GM15510 (cell line): ENCODE results near the gene PRKAG2.

Experiments
- POLR2A ChIP-seq: IDR thresholded peaks from 3 replicates; pipeline ENCODE4 v1.6.1; 2011; ENCODE audit warnings: borderline replicate concordance; ENCODE audit not compliant: insufficient read length; ENCODE audit errors: extremely low read depth

Gene PRKAG2

DNA sequence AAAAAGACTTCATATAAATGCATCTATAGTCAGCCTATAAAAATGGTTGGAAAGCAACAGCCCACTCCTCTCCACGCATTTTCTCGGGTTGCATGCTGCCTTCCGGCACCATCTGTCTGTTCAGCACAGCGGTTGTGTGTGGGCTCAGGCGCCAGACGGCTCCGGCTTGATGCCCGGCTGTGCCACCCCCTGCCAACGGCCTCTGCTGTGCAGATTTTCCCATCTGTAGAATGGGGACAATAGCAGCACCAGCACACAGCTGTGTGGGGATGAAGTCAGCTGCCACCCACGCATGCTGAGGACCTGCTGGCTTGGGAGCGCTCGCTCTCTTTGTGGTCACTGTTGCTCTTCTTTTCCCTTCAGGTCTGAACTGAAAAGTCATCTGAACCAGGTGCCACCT is 19.5 kb downstream of the PRKAG2 start:
- no peak for TF ChIP-seq POLR2A

DNA sequence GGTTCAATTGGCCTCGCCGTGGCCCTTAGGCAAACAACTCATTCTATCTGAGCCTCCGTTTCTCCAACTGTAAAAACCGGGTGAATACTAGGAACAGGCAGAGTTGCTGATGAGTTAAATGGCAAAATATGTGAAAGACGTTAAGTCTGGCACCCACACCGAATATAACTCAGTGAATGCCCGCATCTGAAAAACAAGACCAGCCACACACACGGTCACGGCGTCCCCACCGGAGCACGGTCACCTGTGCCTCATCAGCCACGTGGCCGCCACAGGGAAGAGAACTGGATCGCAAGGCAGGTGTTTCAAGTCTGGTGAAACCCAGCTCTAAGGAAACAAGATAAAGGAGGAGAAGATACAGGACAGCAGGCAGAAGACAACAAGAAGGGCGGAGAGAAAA is 20.4 kb downstream of the PRKAG2 start:
- no peak for TF ChIP-seq POLR2A

DNA sequence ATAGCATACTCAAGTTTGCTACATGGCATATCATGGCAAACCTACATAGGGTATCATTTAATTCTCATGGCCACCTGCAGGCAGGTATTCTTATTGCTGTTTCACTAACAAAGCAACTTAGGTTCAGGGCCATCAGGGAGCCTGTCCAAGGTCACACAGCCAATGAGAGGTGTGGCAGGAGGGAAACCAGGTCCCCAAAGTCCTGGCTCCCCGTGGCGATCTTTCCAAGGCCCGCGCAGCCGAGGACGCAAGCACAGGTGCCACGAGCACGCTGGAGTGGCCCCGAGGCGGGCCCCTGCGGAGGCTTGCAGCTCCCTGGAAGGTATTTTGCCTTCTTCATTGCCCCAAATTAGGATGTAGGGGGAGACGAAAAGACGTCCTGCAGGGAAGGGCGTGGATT is 20.8 kb downstream of the PRKAG2 start:
- TF ChIP-seq POLR2A: no peak

DNA sequence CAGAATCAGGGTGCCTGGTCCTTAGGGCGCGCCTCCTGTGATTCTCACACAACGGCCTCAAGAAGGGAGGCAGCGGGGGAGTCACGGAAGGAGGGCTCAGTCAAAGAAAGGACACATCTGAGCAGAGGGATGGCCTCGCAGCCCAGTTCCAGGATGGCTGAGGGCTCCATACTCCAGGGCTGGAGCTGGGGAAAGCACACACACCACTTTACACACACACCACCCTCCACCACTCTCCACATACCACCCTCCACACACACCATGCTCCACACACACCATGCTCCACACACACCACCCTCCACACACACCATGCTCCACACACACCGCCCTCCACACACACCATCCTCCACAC is 22.2 kb downstream of the PRKAG2 start:
- TF ChIP-seq POLR2A: no peak

DNA sequence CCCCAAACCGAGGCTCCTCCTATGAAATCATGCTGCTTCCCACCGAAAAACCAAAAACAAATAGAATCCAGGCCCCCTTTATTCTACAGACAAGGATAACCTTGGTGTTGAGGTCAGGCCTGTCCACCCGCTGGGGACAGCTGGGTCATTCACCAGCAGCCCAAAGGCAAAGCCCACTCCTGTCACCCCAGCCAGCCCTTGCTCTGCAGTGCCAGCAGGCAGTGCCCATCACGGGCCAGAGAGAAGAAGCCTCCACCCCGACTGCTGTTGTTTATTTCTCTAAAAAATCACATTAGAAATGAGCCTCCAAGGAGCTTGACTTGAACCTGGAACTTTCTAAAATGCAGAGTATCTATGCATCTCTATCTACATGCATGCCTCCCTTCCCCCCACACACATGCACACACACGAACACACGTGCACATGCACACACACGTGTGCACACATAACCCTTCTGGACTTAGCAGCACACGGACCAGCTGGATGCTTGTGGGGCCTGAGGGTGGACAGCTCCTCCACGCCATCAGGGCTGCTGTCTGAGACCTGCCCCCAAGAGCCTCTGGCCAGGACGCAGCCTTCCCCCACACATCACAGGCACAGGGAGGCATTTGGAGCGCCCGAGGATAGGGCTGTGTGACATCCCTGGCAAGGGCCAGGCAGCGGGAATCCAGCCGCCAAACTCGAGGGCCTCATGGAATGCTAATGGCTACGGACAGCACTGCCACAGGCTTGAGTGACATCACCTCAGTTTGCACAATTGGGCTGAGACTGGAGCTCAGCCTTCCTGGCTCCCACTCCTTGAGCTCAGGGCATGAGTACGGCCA is 22.8 kb downstream of the PRKAG2 start:
- TF ChIP-seq POLR2A: no peak

DNA sequence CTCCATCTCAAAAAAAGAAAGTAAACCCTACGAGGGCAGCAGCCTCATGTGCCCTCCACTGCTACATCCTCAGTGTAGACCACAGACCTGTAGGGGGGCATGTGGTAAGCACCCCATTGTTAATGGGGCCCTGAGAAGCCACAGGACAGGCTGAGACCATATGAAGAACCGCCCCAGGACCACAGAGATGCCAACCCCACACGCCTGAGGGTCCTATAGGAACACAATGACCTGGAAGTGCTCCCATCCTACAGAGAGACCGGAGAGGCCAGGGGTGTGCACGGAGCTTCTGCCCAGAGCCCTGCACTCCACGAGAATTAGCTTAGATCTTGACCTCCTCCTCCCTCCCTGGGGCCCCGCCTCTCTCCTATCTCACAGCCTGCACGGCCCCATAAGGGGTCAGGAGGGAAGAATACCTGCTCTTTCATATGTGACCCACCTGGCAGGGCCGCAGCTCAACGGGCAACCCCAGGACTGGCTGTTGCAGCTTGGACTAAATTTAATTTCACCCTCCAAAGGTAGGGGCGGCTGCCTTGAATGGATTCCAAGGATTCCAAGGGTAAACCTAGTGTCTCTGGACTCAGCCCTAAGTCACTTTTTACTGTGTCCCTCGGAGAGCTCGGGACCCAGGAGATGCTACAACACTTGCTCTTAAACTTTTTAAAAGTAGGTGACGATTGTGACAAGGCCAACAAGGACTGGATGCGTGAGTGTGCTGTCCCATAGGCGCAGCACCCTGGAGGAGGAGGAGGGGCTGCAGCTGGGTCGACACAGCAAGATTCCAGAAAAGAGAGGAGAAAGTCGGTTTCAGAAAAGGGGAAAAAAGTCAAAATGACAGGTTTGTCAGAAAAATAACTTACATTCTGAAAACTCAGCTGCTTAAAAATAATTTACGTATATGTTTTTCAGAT is 24.2 kb downstream of the PRKAG2 start:
- TF ChIP-seq POLR2A: no peak

DNA sequence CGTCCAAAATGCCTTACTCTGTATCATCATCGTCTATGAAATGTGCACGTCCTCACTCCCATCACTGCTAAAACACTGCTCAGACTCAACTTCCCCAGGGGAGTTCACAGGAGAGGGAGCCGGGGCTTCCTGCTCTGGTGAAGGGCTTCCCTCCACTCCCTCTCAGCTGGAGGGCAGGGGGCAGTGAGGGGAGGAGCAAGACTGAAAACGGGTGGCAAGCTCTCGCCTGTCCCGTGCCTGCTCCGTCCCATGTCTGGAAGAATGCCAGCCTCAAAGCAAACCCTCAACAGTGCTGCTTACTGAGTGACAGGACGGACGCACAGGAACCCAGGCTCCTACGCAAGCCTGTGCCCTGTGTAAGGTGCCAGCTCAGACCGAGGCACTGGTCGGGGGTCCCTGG is 25.1 kb downstream of the PRKAG2 start:
- no peak for TF ChIP-seq POLR2A

DNA sequence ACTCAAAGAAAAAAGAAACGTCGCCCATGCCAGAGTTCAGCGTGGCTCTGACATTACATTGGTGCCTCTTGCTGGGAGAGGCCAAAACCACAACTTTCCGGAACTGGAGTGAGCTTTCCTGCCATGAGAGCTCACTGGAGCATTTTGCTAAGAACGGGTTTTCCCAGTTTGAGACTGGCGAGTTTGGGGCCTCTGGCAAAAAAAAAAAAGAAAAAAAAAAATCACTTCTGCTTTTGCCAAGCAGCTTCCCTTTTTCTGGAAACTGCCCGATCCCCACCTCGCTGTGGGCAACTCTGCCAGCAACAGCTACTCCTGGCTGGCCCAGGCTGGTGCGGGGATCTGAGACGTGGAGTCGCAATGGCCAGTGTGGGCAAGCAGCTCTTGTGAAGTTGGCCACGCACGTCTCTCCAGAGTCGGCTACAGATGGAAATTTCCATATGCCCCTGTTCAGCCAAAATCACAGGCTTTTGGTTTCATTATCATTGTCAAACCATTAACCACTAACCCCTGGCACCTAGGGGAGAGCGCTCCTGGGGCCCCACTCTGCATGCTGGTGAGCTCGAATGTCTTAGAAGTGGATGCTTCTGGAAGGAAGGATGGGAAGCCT is 25.7 kb downstream of the PRKAG2 start:
- no peak for TF ChIP-seq POLR2A

DNA sequence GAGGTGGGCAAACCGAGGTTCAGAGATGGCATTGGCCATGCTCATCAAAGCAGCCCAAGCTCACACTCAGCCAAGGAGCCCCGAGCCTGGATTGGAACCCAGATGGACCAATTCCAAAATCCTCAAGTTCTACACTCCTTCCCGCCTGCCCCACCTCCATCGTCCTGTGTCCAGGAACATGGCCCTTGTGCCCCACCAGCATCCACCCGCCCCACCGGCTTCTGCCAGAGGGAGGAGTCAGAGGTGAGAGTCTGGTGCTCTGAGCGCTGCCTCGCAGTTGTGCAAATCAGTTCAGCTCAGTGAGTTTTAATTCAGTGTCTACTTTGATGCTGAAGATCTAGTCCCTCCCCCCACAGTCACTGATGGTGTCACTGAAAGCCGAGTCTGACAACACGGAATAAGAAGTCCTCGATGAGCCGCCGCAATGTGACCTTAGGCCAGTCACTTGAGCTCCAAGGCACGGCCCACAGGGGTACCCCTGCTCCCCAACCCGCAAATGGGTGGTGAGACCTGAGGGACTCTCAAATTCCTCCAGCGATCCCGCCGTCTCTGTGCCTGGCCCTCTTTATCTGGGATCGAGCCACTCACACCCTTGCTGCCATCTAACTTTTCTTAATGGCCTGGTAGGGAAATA is 26.3 kb downstream of the PRKAG2 start:
- TF ChIP-seq POLR2A: no peak

DNA sequence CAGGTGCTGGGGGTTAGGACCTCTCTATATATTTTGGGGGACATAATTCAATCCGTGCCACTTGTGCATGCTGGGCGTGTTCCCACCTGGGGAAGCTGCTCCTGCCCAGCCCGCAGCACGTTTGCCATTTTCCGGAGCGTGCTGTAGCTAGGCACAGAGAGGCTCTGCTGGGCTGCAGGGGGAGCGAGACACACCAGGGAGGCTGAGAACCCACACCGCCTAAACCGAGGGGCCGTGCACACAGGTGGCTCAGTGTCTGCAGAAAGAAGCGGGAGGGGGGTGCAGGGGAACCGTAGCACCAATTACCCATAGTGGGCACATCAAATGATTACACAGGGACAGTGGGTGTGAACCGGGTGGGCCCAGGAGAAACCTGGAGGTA is 27.0 kb downstream of the PRKAG2 start:
- TF ChIP-seq POLR2A: no peak

DNA sequence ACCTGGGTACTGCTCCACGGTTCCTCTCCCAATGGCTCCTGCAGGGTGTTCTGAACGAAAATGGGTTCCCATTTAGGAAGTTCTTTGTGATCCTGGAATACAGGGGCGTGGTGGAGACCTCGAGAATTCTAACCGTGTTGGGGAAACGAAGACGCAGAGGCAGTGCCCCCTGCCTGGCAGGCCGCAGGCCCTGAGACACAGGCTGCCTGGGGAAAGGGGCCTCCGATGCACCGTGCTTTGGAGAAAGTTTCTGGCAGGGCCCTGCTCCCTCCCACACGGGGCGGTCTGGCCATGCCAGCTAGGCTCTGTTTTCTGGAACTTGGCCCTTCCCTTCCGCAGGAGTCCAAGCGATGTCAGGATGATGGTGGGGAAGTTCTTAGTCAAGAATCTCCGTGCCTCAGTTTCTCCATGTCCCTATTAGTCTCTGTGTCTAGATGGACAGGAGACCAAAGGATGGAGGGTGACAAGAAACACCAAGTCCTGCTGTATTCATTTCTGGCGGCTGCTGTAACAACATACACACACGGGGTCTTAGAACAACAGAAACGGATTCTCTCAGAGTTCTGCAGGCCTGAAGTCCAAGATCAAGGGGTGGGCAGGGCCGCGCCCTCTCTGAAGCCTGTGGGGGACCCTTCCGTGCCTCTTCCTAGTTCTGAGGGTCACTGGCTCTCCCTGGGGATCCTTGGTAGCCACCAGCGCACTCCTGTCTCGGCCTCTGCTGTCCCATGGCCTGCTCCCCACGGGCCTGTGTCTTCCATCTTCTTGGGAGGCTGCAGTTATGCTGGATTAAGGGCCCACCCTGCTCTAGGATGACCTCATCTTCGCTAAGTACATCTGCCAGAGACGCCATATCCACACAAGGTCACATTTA is 27.7 kb downstream of the PRKAG2 start:
- TF ChIP-seq POLR2A: no peak

DNA sequence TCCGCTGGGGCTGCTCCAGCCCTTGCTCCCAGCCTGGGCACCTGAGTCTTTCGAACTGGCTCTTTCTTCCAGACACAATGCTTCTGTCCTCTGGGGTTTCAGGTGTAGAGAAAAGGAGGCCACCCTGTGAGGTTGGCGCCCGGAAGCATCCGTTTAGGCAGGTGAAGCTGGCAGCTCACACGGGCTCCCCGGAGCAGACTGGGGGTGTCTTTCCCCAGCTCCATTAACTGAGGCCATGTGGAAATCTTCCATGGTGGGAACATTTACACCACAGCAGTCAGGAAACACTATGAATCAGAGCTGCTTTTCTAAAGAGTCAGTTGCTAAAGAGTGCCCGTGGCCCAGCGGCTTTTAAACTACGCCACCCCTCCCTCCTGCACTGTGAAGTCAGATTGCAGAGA is 29.2 kb downstream of the PRKAG2 start:
- no peak for TF ChIP-seq POLR2A

DNA sequence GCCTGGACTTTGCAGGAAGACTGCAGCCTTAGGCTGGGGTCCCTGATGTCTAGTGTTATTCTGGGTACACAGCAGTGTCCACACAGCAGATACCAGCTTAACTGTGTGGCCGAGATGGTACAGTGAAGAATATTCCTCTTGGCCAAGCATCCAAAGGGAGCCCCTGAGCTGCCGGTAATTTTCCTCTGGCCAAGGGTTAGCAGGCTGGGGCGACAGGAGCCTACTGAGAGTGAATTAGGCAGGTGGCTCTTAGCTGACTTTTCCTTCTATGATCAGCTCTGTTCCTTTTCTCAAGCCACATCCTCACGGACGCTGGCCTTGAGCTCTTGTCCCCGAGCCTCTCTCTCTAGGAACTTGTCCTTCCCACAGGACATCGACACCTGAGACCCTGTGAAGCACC is 29.8 kb downstream of the PRKAG2 start:
- TF ChIP-seq POLR2A: no peak
